GM12874 (cell line): ENCODE data around the gene CCL1.

Experiments
- TF ChIP-seq, protein P1 (sequence below): IDR thresholded peaks from 2 replicates; pipeline ENCODE4 v1.5.1; 2011; ENCODE audit warnings: low read depth, mild to moderate bottlenecking, control low read depth, low read length, moderate library complexity; ENCODE audit not compliant: insufficient read depth

The CCL1 gene

DNA sequence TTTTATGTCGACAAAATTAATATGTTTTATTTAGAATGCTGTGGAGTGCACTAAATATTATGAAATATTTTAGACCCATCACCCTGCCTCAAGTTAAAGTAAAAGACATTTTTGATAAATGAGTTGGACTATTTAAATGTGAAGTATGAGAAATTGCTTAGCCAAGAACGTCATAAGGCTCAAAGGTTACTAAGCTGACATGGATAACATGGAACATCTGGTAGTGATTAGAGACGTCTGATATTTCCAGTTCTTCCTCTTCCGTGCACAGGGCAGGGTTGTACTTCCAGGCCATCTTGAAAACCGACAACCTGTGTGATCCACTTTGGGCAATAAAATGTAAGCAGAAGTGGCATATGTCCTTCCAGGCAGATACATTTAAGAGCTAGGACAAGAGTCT is 51.0 kb downstream of the CCL1 start:
- TF ChIP-seq, protein P1, sequence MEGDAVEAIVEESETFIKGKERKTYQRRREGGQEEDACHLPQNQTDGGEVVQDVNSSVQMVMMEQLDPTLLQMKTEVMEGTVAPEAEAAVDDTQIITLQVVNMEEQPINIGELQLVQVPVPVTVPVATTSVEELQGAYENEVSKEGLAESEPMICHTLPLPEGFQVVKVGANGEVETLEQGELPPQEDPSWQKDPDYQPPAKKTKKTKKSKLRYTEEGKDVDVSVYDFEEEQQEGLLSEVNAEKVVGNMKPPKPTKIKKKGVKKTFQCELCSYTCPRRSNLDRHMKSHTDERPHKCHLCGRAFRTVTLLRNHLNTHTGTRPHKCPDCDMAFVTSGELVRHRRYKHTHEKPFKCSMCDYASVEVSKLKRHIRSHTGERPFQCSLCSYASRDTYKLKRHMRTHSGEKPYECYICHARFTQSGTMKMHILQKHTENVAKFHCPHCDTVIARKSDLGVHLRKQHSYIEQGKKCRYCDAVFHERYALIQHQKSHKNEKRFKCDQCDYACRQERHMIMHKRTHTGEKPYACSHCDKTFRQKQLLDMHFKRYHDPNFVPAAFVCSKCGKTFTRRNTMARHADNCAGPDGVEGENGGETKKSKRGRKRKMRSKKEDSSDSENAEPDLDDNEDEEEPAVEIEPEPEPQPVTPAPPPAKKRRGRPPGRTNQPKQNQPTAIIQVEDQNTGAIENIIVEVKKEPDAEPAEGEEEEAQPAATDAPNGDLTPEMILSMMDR, result no peak

DNA sequence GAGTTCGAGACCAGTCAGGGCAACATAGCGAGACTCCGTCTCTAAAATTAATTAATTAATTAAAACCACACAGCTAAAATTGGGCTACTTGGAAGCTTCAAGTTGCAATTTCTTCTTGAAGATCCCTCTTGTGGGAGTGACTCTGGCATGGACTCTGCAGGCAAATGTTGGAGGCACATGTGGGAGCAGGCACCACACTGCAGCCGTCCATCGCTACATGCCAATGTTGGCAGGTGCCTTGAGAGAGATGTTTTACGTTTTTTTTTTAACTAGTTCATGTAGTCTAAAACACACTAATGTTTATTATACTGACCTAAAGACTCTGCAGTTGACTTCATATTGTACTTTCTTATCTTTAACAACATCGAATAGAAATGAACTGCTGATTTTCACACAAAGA is 51.7 kb downstream of the CCL1 start:
- TF ChIP-seq, protein P1, result no peak
